Neural progenitor cell (in vitro differentiated cells): Measurements from ENCODE around the gene GRID1. TPM values are rescaled to one million over a fixed set of nuclear protein-coding genes. Genes with fewer than 3 reads are reported as not detected.

Source experiments
- DNase-seq: peaks from one replicate; pipeline ENCODE4 v3.0.0-alpha.2; 2016; ENCODE audit warnings: low spot score
- H2AFZ ChIP-seq: fragments of 200-600 bp; sonication (generic); replicated peaks from 2 replicates; pipeline ENCODE4 v1.6.1; 2016; ENCODE audit warnings: antibody characterized with exemption
- H3F3A ChIP-seq: fragments of 200-600 bp; sonication (generic); 2 replicates; pipeline ENCODE4 v1.6.1; 2016; ENCODE audit warnings: antibody characterized with exemption, low read depth
- H3K27ac ChIP-seq: fragments of 200-600 bp; sonication (generic); 2 replicates; pipeline ENCODE4 v1.5.1; 2016; ENCODE audit warnings: mild to moderate bottlenecking
- H3K27me3 ChIP-seq: fragments of 200-600 bp; sonication (generic); 2 replicates; pipeline ENCODE4 v1.6.1; 2016; ENCODE audit warnings: mild to moderate bottlenecking, moderate library complexity
- H3K36me3 ChIP-seq: fragments of 200-600 bp; sonication (generic); 2 replicates; pipeline ENCODE4 v1.5.1; 2016
- H3K4me1 ChIP-seq: fragments of 200-600 bp; sonication (generic); 2 replicates; pipeline ENCODE4 v1.6.1; 2016; ENCODE audit warnings: mixed run types
- H3K4me2 ChIP-seq: fragments of 200-600 bp; sonication (generic); 2 replicates; pipeline ENCODE4 v1.6.1; 2016
- H3K4me3 ChIP-seq: fragments of 200-600 bp; sonication (generic); 2 replicates; pipeline ENCODE4 v1.5.1; 2016
- H3K79me2 ChIP-seq: fragments of 200-600 bp; sonication (generic); 2 replicates; pipeline ENCODE4 v1.6.1; 2016; ENCODE audit warnings: low read depth
- H3K9ac ChIP-seq: fragments of 200-600 bp; sonication (generic); 2 replicates; pipeline ENCODE4 v1.6.1; 2016
- H3K9me3 ChIP-seq: fragments of 200-600 bp; sonication (generic); 2 replicates; pipeline ENCODE4 v1.5.1; 2016; ENCODE audit warnings: low read depth
- H4K20me1 ChIP-seq: fragments of 200-600 bp; sonication (generic); 2 replicates; pipeline ENCODE4 v1.6.1; 2016; ENCODE audit warnings: low read depth
- H3K27ac Mint-ChIP-seq: 3 replicates; pipeline ENCODE4 v1.8.0; 2021; ENCODE audit warnings: mixed read lengths
- H3K27me3 Mint-ChIP-seq: 2 replicates; pipeline ENCODE4 v1.8.0; 2022; ENCODE audit warnings: low read depth, mild to moderate bottlenecking, inconsistent platforms, moderate library complexity, mixed read lengths; ENCODE audit not compliant: insufficient read depth
- H3K36me3 Mint-ChIP-seq: 3 replicates; pipeline ENCODE4 v1.8.0; 2021; ENCODE audit warnings: mixed read lengths
- H3K4me1 Mint-ChIP-seq: 3 replicates; pipeline ENCODE4 v1.8.0; 2021; ENCODE audit warnings: mixed read lengths
- H3K4me3 Mint-ChIP-seq: 3 replicates; pipeline ENCODE4 v1.8.0; 2021; ENCODE audit warnings: mild to moderate bottlenecking, moderate library complexity, mixed read lengths
- H3K9me3 Mint-ChIP-seq: 3 replicates; pipeline ENCODE4 v1.8.0; 2020; ENCODE audit warnings: mixed read lengths
- CTCF ChIP-seq: fragments of 200-600 bp; sonication (generic); IDR thresholded peaks from 2 replicates; pipeline ENCODE4 v1.5.1; 2017; ENCODE audit warnings: antibody characterized with exemption, mild to moderate bottlenecking
- EZH2 ChIP-seq: fragments of 200-600 bp; sonication (generic); IDR thresholded peaks from 2 replicates; pipeline ENCODE4 v1.6.1; 2017; ENCODE audit warnings: antibody characterized with exemption, mild to moderate bottlenecking, moderate library complexity
- EZH2phosphoT487 ChIP-seq: fragments of 200-600 bp; sonication (generic); IDR thresholded peaks from 2 replicates; pipeline ENCODE4 v1.6.1; 2017; ENCODE audit warnings: antibody characterized with exemption
- total RNA-seq: library from RNA; depleted of rRNA; stranded (reverse); fragments of >200 nt; gene quantifications from 2 replicates; pipeline ENCODE4 v1.2.3, GENCODE V29; 2015; ENCODE audit warnings: low replicate concordance

Gene GRID1
- total RNA-seq, 1 donor from 2014 or later = not detected

DNA sequence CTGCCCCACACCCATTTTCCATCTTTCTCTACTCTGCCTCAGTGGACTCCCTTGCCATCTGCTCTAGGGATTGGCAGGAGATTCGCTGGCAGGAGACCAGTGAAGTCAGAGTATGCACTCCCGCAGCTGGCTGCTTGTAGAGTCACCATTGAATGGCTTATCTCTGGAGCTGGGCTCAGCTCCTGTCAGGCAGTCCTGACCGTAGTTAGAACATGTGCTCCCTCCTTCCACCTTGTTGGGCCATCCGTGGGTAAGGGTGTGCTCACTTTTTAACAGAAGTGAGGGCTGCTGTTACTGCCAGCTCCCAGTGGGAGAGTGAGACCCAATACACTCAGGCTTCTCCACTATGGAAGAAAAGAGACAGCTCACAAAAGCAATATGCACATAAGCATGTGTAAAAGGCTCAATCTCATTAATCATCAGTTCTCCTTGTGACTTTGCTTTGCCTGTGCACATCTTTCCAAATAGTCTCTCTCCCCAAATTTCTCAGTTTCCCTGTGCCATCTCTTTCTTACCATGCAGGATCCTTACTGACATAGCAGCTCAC, 773.3 kb downstream of the GRID1 start:
- Mint-ChIP-seq H3K9me3 (no peaks in the 10 kb centered on the region), H3K27me3 (peaks cover 2% of the 10 kb centered on the region)

DNA sequence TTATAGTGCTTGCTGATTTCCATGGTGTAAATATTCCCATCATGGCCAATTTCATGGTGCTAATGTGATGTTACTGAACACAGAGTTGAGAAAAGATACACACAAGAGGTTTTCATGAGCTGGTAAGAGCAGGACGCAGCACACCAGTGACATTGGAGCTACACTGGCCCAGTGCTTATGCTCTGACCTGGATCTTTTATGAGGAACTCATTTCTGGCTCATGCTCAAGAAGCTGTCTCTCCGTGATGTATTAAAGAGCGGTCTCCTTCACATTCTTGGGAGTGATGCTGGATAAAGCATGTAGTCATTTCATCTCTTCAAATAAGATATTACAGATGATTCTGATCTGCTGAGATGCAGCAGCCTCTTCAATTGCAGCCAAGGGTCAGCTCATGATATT, 785.2 kb downstream of the GRID1 start:
- Mint-ChIP-seq H3K4me1 (no peaks in the 10 kb centered on the region), H3K9me3 (peaks cover 11% of the 10 kb centered on the region), H3K27ac (no peak overlapping the region), H3K27me3 (peaks cover 2% of the 10 kb centered on the region), H3K36me3 (no peaks in the 10 kb centered on the region), H3K4me3 (no peak overlapping the region)
- no peak for TF ChIP-seq EZH2
- TF ChIP-seq CTCF = no peak
- TF ChIP-seq EZH2phosphoT487 = no peak
- Histone ChIP-seq H3F3A (no peaks in the 10 kb centered on the region), H3K27ac (no peak overlapping the region), H3K9me3 (no peaks in the 10 kb centered on the region), H3K4me3 (no peak overlapping the region), H3K4me2 (no peak overlapping the region), H3K27me3 (no peaks in the 10 kb centered on the region), H3K9ac (no peak overlapping the region), H2AFZ (no peak overlapping the region), H3K79me2 (no peaks in the 10 kb centered on the region), H3K4me1 (no peaks in the 10 kb centered on the region), H3K36me3 (no peaks in the 10 kb centered on the region), H4K20me1 (no peaks in the 10 kb centered on the region)
- DNase-seq = no peak

More for the DNA sequence above, 773.3 kb downstream of the GRID1 start:
- Mint-ChIP-seq H3K4me1 (peaks cover 8% of the 10 kb centered on the region), H3K36me3 (no peaks in the 10 kb centered on the region), H3K27ac (no peak overlapping the region), H3K4me3 (no peak overlapping the region)
- H3F3A ChIP-seq = no peaks in the 10 kb centered on the region
- DNase-seq = no peak
- no peaks in the 10 kb centered on the region for H3K27me3 ChIP-seq
- peaks cover 7% of the 10 kb centered on the region for H3K4me1 ChIP-seq
- H3K4me2 ChIP-seq = no peak overlapping the region
- H3K79me2 ChIP-seq = no peaks in the 10 kb centered on the region
- no peak overlapping the region for H3K4me3 ChIP-seq
- no peaks in the 10 kb centered on the region for H3K36me3 ChIP-seq
- TF ChIP-seq EZH2 (no peak), EZH2phosphoT487 (no peak)
- H3K9ac ChIP-seq = no peak overlapping the region
- no peaks in the 10 kb centered on the region for H4K20me1 ChIP-seq
- no peak overlapping the region for H3K27ac ChIP-seq
- no peaks in the 10 kb centered on the region for H3K9me3 ChIP-seq
- no peak overlapping the region for H2AFZ ChIP-seq

- no peak overlapping the region for H2AFZ ChIP-seq
- Mint-ChIP-seq H3K36me3 (no peaks in the 10 kb centered on the region), H3K4me3 (no peak overlapping the region), H3K27me3 (peaks cover 2% of the 10 kb centered on the region), H3K27ac (no peak overlapping the region), H3K4me1 (peaks cover 5% of the 10 kb centered on the region), H3K9me3 (peaks cover 11% of the 10 kb centered on the region)
- no peaks in the 10 kb centered on the region for H4K20me1 ChIP-seq
- no peaks in the 10 kb centered on the region for H3K79me2 ChIP-seq
- H3F3A ChIP-seq = no peaks in the 10 kb centered on the region
- H3K27me3 ChIP-seq = no peaks in the 10 kb centered on the region
- TF ChIP-seq EZH2phosphoT487 (no peak), EZH2 (no peak), CTCF (no peak)
- H3K4me1 ChIP-seq = peaks cover 3% of the 10 kb centered on the region
- H3K9ac ChIP-seq = no peak overlapping the region
- H3K27ac ChIP-seq = no peak overlapping the region
- no peak overlapping the region for H3K4me2 ChIP-seq
- H3K9me3 ChIP-seq = no peaks in the 10 kb centered on the region
- H3K36me3 ChIP-seq = no peaks in the 10 kb centered on the region
- no peak for DNase-seq
- H3K4me3 ChIP-seq = no peak overlapping the region
Measured at GRCh38 chr10:85580585-85580984, 786.0 kb downstream of the GRID1 start.

GRCh38 chr10:85578860-85579259, 787.7 kb downstream of the GRID1 start:
- DNase-seq = no peak
- no peak overlapping the region for H3K4me3 Mint-ChIP-seq
- H4K20me1 ChIP-seq = no peaks in the 10 kb centered on the region
- H3K27me3 Mint-ChIP-seq = peaks cover 4% of the 10 kb centered on the region
- no peak for TF ChIP-seq EZH2phosphoT487
- TF ChIP-seq EZH2 = no peak
- no peak for TF ChIP-seq CTCF
- H3K36me3 ChIP-seq = no peaks in the 10 kb centered on the region
- H3K9me3 Mint-ChIP-seq = peaks cover 11% of the 10 kb centered on the region
- H3F3A ChIP-seq = no peaks in the 10 kb centered on the region
- no peak overlapping the region for H3K4me2 ChIP-seq
- no peaks in the 10 kb centered on the region for H3K27me3 ChIP-seq
- no peaks in the 10 kb centered on the region for H3K79me2 ChIP-seq
- H3K9ac ChIP-seq = no peak overlapping the region
- no peaks in the 10 kb centered on the region for H3K9me3 ChIP-seq
- no peak overlapping the region for H3K27ac ChIP-seq
- H3K36me3 Mint-ChIP-seq = no peaks in the 10 kb centered on the region
- H3K4me1 Mint-ChIP-seq = peaks cover 17% of the 10 kb centered on the region
- no peak overlapping the region for H3K27ac Mint-ChIP-seq
- H3K4me1 ChIP-seq = peaks cover 13% of the 10 kb centered on the region
- no peak overlapping the region for H3K4me3 ChIP-seq
- no peak overlapping the region for H2AFZ ChIP-seq
